GM18519 (cell line): ENCODE data around the gene ZC3H12C.

ENCODE experiments used
- ATAC-seq: cut with Tn5 transposase; IDR thresholded peaks from one replicate; pipeline ENCODE4 v1.9.1; 2021; ENCODE audit warnings: mild to moderate bottlenecking, moderate library complexity; ENCODE audit not compliant: unreplicated experiment, low FRiP score

Gene ZC3H12C

GRCh38 chr11:110095554-110095953 is 2.4 kb downstream of the ZC3H12C start:
- ATAC-seq: no peak

- ATAC-seq: no peak
These were observed 3.3 kb downstream of the ZC3H12C start for GRCh38 chr11:110096496-110096895.

DNA sequence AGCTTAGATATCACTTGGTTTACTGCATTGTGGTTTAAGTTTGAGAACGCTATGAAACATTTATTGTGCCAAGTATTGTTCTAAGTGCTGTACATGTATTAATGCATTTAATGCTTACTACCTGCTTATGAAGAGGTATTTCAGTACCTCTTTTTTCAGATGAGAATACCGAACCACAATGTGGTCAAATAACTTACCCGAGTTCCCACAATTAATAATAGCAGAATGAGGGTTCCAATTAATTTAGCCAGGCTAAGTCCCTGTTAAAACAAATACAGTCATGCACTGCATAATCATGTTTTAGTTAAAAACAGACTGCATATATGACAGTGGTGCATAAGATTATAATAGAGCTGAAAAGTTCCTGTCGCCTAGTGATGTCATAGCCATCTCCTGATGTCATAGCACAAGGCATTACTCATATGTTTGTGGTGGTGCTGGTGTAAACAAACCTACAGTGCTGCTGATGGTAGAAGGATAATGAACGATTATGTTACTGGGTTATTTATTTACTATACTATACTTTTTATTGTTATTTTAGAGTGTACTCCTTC is 4.3 kb downstream of the ZC3H12C start:
- no peak for ATAC-seq

GRCh38 chr11:110098645-110099044 is 5.5 kb downstream of the ZC3H12C start:
- ATAC-seq: peak; percentile 91

- no peak for ATAC-seq
These were observed 7.5 kb downstream of the ZC3H12C start for GRCh38 chr11:110100476-110101240.

GRCh38 chr11:110106713-110107274 is 13.6 kb downstream of the ZC3H12C start:
- no peak for ATAC-seq

GRCh38 chr11:110110854-110111253 is 17.7 kb downstream of the ZC3H12C start:
- ATAC-seq: no peak

- no peak for ATAC-seq
These were observed 19.3 kb downstream of the ZC3H12C start for GRCh38 chr11:110112457-110112856.

DNA sequence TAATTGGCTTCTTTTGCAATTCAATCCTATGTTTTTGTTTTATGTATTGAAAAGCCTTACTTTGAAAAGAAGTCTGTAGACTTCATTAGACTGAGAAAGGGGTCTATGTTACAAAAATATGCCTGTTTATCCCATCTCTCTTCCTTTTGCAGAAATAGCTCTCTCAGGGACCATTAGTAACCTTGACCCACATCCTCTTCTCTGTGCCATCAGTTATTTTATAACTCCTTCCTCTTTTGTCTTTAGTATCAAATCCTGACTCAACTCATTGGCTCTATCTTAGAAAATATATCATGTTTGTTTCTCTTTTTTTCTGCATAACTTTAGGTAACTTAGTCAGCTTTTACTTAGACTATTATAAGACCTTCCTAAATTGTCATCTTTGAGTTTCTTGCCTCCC is 20.3 kb downstream of the ZC3H12C start:
- ATAC-seq: no peak

GRCh38 chr11:110113973-110114372 is 20.8 kb downstream of the ZC3H12C start:
- no peak for ATAC-seq

- no peak for ATAC-seq
These were observed 26.1 kb downstream of the ZC3H12C start for GRCh38 chr11:110119317-110119716.

DNA sequence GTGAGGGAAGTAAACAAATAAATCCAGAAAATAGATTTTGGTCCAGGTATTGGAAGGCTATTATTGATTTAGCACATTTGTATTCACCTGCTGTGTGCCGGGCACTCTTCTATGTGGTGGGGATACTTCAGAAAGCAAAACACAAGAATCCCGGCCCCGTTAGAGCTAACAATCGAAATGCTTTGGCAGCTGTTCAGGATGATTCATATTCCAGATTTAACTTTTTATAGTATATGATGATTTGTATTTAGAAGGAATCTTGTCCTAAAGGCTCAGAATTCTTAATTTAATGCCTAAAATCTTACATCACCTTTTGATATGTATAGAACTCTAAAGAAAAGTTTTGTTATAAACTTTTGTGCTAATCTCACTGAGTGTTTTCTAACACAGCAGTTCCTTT is 28.0 kb downstream of the ZC3H12C start:
- no peak for ATAC-seq

DNA sequence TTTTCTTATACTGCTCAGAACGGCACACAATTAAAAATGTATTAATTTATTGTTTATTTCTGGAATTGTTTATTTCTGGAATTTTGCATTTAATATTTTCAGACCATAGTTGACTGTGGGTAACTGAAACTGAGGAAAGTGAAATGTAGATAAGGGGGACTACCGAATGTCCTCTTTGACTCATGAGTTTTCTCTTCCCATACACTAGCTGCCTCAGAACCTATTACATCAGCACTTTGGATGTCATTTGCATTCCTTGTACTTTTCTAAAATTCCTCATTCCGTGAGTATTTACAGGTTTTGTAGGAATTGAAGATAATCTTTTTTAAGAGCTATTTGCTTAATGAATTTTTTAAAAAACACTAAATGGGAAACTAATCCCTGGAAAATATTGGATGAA is 29.8 kb downstream of the ZC3H12C start:
- ATAC-seq: no peak

- no peak for ATAC-seq
These were observed 31.4 kb downstream of the ZC3H12C start for GRCh38 chr11:110124605-110125004.

- no peak for ATAC-seq
These were observed 32.4 kb downstream of the ZC3H12C start for GRCh38 chr11:110125632-110126031.

DNA sequence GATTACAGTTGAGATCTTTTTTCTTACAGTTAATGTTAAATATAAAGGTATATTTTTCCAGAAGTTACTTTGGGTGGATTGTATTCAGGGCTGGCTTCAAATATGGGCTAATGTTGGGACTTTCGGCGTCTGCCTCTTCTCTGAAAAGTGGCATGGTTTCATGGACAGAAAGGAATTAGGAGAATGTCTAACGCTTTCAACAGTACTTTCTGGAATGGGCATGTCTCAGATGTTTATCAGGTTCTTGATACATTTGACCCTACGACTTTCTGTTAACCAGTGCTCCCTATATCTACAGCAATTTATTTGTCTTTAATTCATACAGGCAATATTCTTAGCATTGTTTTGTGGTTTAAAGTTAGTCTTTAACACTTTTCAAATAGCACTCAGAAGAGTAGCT is 33.7 kb downstream of the ZC3H12C start:
- no peak for ATAC-seq

- no peak for ATAC-seq
These were observed 35.0 kb downstream of the ZC3H12C start for GRCh38 chr11:110128161-110128560.

DNA sequence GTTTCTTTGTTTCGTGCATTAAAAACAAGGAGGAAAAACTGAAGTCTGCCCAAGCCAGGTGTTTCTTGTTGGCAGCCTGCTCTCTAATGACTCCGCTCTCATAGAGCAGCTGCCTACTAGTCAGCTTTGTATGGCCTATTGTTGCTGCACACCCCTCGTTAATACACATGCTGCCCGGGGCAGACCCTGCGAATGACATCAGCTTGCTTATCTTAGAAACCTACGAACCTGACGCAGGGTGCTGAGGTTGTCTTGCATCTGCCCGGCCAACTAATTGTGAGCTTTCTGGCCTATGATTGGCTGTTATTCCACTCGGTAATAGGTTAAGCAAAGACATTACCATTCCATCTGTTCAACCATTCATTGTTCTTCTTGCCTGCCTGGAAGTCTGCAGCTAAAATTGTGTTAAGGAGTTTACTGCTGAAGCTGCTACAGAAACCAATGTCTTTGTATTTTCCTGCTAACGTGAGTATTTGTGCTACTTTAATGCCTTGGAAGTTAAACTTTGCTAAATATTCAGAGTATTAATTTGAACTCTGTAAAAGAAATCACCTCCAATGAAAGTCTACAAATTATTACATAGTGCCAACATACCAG is 37.5 kb downstream of the ZC3H12C start:
- ATAC-seq: no peak

GRCh38 chr11:110131386-110132123 is 38.4 kb downstream of the ZC3H12C start:
- ATAC-seq: no peak

GRCh38 chr11:110133160-110133559 is 40.0 kb downstream of the ZC3H12C start:
- ATAC-seq: no peak

DNA sequence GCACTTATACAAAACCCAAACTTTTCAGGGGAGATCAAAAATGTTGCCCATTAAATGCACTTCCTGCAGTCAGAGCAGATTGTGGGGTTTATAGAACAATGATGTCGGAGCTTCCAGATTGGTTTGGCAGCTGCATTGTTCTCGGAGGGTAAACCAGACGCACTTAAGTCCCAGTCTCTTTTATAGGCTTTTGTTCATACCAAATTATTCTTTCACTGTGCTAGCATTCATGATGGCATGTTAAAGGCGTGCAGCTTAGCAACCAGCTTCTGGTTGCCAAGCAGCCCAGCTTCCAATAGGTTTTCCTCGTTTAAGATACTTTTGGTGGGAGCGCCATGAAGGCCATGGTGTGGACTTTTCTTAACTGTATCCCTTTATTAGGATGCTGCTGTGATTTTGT is 40.9 kb downstream of the ZC3H12C start:
- no peak for ATAC-seq
